Spinal cord (tissue), 10 donors: Measurements from ENCODE around the gene TMEM144. TPM values are rescaled to one million over a fixed set of nuclear protein-coding genes. Genes with fewer than 3 reads are reported as not detected.
A peak's percentile ranks its signal among the peaks of the same experiment; 100 is the strongest.

Experiments
- DNase-seq, 6 donors: peaks; one replicate each; pipeline versions ENCODE4 v3.0.0 to v3.0.0-alpha.2; 2013 to 2015; ENCODE audit warnings: low spot score in 6 of 6, low read depth in 4 of 6
- H3K27ac ChIP-seq: one replicate; pipeline ENCODE4 v1.5.1; 2013; ENCODE audit warnings: low read depth, low read length, control low read depth
- H3K27me3 ChIP-seq: one replicate; pipeline ENCODE4 v1.6.1; 2013; ENCODE audit warnings: low read length; ENCODE audit not compliant: control insufficient read depth, insufficient read depth
- H3K36me3 ChIP-seq: one replicate; pipeline ENCODE4 v1.6.1; 2013; ENCODE audit warnings: low read length; ENCODE audit not compliant: control insufficient read depth, insufficient read depth
- H3K4me1 ChIP-seq: one replicate; pipeline ENCODE4 v1.6.1; 2013; ENCODE audit warnings: low read length; ENCODE audit not compliant: control insufficient read depth, insufficient read depth
- H3K4me3 ChIP-seq: one replicate; pipeline ENCODE4 v1.5.1; 2013; ENCODE audit warnings: low read depth, low read length, control low read depth
- H3K9me3 ChIP-seq: one replicate; pipeline ENCODE4 v1.6.1; 2013; ENCODE audit warnings: low read length; ENCODE audit not compliant: control insufficient read depth, insufficient read depth
- WGBS: methylation state at CpG from one replicate; pipeline ENCODE4 v1.1.5; 2013; ENCODE audit warnings: missing lambda C conversion rate; ENCODE audit not compliant: insufficient coverage; 5-methylcytosine and 5-hydroxymethylcytosine counted together
- long read RNA-seq, 4 donors: transcript quantifications; one replicate each; lab custom pipeline, GENCODE V29; 2026
- polyA plus RNA-seq, 2 donors: library from polyadenylated mRNA; unstranded; fragments of 120-200 nt; gene quantifications; one replicate each; pipeline ENCODE4 v1.2.1, GENCODE V29; 2013; ENCODE audit not compliant: insufficient read length in 2 of 2
- total RNA-seq, 2 donors: library from RNA; depleted of rRNA in 1 of 2; stranded (reverse); fragments of 120-200 nt in 1 of 2; fragments of >200 nt in 1 of 2; gene quantifications; one replicate each; pipeline versions ENCODE4 v1.2.3 to v1.2.4, GENCODE V29; 2013 to 2014
- donor health status: healthy.

Gene TMEM144
- 10 to 100 TPM in 1 of 2 donors, 1 to 10 TPM in 1; 5.8 to 16.3 TPM for total RNA-seq
- polyA plus RNA-seq = 1 to 10 TPM; 4.4 to 6.6 TPM
- long read RNA-seq, donor 1, partial matches to known transcripts = 0 of 1 reads
- long read RNA-seq, donor 1, other reads (novel, unspliced or antisense) = 0 of 1 reads
- long read RNA-seq, donor 2 = 0 reads
- long read RNA-seq, donor 3 = 0 reads
- long read RNA-seq, donor 4, partial matches to known transcripts = 0 of 1 reads
- long read RNA-seq, donor 4, other reads (novel, unspliced or antisense) = 0 of 1 reads

DNA sequence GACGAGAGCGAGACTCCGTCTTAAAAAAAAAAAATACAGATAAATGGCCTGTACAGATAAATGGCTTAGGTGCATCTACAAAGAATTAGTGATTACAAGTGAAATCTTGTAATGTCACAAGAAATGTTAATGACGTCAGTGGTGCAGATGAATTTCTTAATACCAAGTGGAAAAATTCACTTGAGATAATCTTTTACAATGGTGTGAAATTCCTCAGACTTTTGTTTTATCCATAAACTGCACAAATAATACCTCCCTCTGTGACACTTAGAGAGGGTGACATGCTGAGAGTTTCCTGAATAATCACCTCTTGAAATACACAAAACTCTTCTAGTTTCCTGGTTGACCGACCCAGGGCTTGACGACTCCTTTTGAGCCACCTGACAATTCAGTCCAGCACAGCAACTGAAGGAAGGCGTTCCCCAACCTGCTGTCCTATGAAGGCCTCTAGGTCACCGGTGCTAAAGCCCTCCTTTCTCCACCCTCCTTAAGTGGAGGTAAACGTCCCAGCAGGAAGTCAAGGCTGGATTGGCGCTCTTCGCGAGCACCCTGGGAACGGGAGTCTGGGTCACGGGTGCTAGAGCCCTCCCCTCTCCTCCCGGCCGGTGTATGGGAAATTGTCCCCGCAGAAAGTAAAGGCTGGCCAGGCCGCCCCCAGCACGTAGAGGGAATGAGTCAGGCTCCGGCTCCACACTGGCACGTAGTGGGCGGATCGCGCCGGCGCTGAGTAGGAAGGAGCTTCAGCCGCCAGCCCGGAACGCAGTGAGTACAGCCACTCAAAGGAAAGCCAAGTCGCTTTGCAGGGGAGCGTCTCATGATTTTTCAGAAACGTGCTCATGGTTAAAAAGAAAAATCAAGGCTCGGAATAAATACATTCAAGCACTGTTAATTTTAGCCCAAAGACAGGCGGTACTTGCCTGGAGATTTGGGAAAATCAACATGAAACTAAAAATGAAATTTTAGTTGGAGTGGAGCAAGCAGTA, at the start of gene TMEM144:
Gene TMEM144 (plus strand): TSS at position 662 of the 983 bp plus-strand sequence. CDS start 2,182 bp downstream, outside the sequence.
- no peaks in the 10 kb centered on the region for H3K27me3 ChIP-seq
- H3K9me3 ChIP-seq = no peaks in the 10 kb centered on the region
- 3% methylated on average over 27 of the region's 34 CpGs for WGBS
- peak within 1 kb of the TSS; percentile 84 for H3K27ac ChIP-seq
- DNase-seq = peak in 5 of 6 donors; percentile 38 to 88 (median 62)
- peak within 1 kb of the TSS; percentile 54 for H3K4me3 ChIP-seq
- H3K4me1 ChIP-seq = peaks cover 4% of the 10 kb centered on the region
- H3K36me3 ChIP-seq = no peaks in the 10 kb centered on the region

DNA sequence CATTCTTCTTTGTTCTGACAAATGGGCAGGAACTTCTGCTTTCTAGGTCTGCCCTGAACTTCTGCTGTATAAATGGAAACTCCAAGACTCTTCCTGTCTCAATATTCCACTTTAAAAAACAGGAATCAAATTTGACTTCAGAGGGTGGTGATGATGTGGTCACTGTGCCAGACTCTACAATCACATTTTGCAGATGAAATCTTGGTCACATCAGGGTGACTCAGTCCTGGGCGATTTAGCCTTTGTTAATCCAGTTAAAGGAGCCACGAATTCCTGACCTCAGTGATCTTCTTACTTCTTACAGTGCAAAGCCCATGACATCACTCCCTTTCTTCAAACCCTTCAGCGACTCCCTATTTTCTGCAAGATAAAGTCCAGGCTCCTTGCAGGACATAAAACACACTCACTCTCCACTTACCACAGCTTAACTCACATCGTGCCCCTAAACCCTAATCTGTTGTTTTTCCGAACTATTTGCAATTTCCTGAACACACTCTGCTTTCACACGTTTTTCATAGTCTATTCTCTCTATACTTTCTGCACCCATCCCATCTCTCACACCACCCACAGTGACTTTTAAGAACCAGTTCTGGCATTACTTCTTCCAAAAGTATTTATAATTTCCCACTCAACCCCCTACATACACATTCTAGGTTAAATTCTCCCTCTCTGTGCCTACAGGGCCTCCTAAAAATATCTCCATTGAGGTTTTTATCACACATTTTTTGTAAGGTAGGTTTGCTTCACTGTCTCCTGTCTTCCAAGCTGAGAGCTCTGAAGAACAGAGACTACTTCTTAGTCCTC, 48.5 kb upstream of the TMEM144 start:
- no peak for DNase-seq
- H3K36me3 ChIP-seq = no peaks in the 10 kb centered on the region
- no peaks in the 10 kb centered on the region for H3K27me3 ChIP-seq
- 73% methylated on average over 6 of the region's 6 CpGs for WGBS
- H3K9me3 ChIP-seq = no peaks in the 10 kb centered on the region
- H3K4me3 ChIP-seq = no peak overlapping the region
- peak overlapping the region; percentile 65 for H3K27ac ChIP-seq
- no peaks in the 10 kb centered on the region for H3K4me1 ChIP-seq

DNA sequence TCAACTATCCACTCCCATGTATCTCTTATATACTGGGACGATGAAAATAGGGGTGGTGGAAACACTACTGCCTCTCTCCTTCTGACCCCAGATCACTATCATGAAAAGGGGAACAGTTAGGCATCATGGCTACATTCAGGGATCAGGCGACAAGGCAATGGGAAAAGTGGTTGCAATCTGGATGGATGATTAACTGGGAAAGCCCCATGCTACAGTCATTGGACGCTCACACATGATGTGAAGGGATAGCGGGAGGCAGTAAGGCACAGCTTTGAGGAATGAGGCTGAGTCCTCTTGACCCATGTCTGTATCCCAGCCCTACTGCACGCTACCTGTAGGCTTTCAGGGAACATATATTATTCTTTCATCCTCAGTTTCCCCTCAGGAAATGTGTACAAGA, 47.7 kb upstream of the TMEM144 start:
- Histone ChIP-seq H3K4me1 (no peaks in the 10 kb centered on the region), H3K27ac (peak overlapping the region; percentile 65), H3K36me3 (no peaks in the 10 kb centered on the region), H3K27me3 (no peaks in the 10 kb centered on the region), H3K4me3 (no peak overlapping the region), H3K9me3 (no peaks in the 10 kb centered on the region)
- 100% methylated on average over 2 of the region's 5 CpGs for WGBS
- no peak for DNase-seq

DNA sequence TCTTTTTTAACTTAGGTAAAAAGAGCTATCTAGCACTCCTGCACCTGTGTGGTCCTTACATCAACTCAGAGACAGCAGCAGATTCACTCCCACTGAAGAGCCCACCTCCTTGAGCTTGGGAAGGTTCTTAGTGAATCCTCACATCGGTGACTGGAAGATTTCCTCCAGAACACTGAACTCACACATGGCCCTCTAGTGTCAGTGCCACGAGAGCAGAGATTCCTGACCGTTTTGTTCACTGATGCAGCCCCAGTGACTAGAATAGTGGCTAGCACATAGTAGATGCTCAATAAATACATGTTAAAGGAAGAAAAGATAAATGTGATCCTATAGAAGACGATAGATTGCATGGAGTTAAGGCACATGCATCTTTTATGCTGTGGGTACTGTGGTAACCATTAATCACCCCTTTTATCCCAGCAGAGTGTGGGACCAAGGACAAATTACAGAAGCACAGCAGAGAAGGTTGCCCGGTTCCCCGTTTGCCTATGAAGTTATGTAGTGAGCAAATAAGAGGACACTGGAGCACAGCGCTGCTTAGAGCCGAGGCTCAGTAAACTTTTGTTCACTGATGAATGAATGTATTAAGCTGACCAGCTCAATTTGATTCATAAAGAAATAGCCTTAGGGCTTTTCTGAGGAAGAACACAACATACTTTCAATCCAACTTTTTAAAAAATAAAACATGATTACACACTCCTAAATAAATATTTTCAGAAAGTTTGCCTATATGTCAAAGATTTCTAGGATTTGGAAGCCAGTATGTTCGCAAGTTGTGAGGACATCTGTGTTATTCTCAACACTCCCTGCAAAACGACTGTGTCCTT, 46.1 kb upstream of the TMEM144 start:
- Histone ChIP-seq H3K36me3 (no peaks in the 10 kb centered on the region), H3K27me3 (no peaks in the 10 kb centered on the region), H3K27ac (peak overlapping the region; percentile 78), H3K4me3 (peak overlapping the region; percentile 22), H3K4me1 (no peaks in the 10 kb centered on the region), H3K9me3 (no peaks in the 10 kb centered on the region)
- DNase-seq = peak in 2 of 6 donors; percentile 76 to 83
- 11% methylated on average over 6 of the region's 10 CpGs for WGBS

DNA sequence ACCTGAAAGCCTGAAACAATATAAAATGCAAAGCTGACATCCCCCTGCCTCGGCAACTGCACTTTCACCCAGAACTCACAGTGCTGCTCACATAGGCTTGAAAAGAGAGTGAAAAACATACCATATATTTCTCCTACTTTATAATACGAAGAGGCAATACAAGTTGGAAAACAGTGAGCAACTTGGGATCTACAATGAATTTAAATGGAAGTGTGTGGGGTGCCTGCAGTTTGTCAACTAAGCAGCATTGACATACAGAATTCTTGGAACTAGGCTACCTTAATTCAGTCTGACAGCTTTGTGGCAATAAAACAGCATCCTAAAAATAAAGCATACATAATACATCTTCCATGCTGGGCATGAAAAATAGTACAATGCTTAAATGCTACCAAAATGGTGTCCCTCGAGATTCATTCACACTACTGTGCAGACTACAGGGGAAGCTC, 45.5 kb upstream of the TMEM144 start:
- Histone ChIP-seq H3K36me3 (no peaks in the 10 kb centered on the region), H3K9me3 (no peaks in the 10 kb centered on the region), H3K4me1 (no peaks in the 10 kb centered on the region), H3K4me3 (peak overlapping the region; percentile 22), H3K27ac (peak overlapping the region; percentile 78), H3K27me3 (no peaks in the 10 kb centered on the region)
- DNase-seq = peak in 2 of 6 donors; percentile 67 to 81
- 17% methylated on average over 1 of the region's 3 CpGs for WGBS

DNA sequence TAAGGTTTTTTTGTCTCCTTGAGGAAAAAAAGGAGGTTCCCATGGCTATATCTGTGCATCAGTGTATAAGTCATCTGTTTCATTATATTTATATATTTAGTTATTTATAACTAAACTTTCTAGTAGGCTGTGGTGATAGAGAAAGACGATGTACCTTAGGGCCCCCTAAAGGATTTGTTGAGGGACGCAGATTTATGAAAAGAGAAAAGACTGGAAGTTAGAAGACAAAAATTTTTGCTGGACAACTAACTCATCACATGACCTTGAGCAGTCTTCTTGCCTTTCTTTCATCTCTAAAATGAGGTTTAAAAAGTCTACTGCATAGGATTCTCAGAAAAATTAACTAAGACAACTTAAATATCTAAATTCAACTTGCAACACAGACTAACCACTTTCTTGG, 43.6 kb upstream of the TMEM144 start:
- H3K27ac ChIP-seq = peak overlapping the region; percentile 78
- no peaks in the 10 kb centered on the region for H3K9me3 ChIP-seq
- no peak for DNase-seq
- peaks cover 7% of the 10 kb centered on the region for H3K36me3 ChIP-seq
- H3K27me3 ChIP-seq = no peaks in the 10 kb centered on the region
- no CpG with 5 or more reads among the region's 2 CpGs for WGBS
- peaks cover 12% of the 10 kb centered on the region for H3K4me1 ChIP-seq
- H3K4me3 ChIP-seq = peak overlapping the region; percentile 24

DNA sequence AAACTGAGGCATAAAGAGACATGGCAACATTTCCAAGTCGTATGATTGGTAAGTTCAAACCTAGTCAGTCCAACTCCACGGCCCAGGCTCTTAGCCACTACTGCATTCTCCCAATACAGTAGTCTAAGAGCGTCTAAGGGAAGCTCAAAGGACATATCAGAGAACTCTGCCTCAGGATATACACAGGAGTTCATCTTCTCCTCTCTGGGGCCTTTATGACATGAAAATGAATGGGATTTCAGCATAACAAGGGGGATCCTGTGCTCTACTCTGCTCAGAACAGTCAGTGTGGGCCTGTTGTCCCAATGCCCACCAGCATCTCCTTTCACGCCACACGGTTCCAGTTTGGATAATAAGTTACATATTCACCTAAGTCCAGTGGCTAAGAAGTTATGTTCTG, 41.7 kb upstream of the TMEM144 start:
- H3K27me3 ChIP-seq = no peaks in the 10 kb centered on the region
- H3K36me3 ChIP-seq = peaks cover 7% of the 10 kb centered on the region
- H3K4me3 ChIP-seq = peak overlapping the region; percentile 45
- DNase-seq = no peak
- H3K9me3 ChIP-seq = no peaks in the 10 kb centered on the region
- 80% methylated on average over 3 of the region's 5 CpGs for WGBS
- H3K27ac ChIP-seq = peak overlapping the region; percentile 88
- peaks cover 12% of the 10 kb centered on the region for H3K4me1 ChIP-seq

DNA sequence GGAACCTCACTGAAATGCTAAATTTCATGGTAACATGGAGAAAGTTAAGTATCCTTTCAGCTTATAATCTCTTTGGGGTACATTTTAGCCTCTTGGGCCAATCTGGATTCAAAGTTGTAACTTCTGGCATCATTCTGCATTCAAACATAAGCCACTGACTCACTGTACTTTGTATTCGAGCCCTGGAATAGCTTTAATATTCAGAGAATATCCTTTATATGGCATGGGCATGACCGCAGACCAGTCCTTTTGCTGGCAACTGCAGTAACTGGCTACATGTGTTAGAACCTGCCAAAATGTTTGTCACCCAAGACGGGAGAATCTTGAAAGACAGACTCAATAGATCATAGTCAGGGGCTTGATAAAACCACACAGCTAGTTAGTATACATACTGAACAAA, 40.8 kb upstream of the TMEM144 start:
- H3K27me3 ChIP-seq = no peaks in the 10 kb centered on the region
- H3K4me3 ChIP-seq = peak overlapping the region; percentile 45
- 40% methylated on average over 2 of the region's 3 CpGs for WGBS
- H3K4me1 ChIP-seq = peaks cover 12% of the 10 kb centered on the region
- peak overlapping the region; percentile 88 for H3K27ac ChIP-seq
- H3K9me3 ChIP-seq = no peaks in the 10 kb centered on the region
- DNase-seq = no peak
- H3K36me3 ChIP-seq = peaks cover 7% of the 10 kb centered on the region
